ENCODE measurements around the gene USP5. TPM values are rescaled to one million over a fixed set of nuclear protein-coding genes. Genes with fewer than 3 reads are reported as not detected.

Gene USP5
- polyA plus RNA-seq, 1 donor (not counting 4 experiments of a cell fraction or from before 2014, with no cell fraction given): 58.3 TPM

- FAIRE-seq (no peak), DNase-seq (ENCODE audit: low read depth, low spot score) (no peak)
- Histone ChIP-seq H3K27ac (ENCODE audit: control insufficient read depth, insufficient read depth, low read length) (no peak overlapping the region), H3K9me1 (ENCODE audit: control insufficient read depth, extremely low read depth, insufficient read depth, low read length) (no peaks in the 10 kb centered on the region), H3K9me3 (ENCODE audit: control insufficient read depth, low read depth, low read length) (no peaks in the 10 kb centered on the region), H3K9ac (ENCODE audit: control insufficient read depth, extremely low read depth, insufficient read depth, low read length) (no peak overlapping the region), H4K20me1 (ENCODE audit: control insufficient read depth, extremely low read depth, insufficient read depth, low read length) (no peaks in the 10 kb centered on the region), H3K27me3 (ENCODE audit: control insufficient read depth, extremely low read depth, insufficient read depth, low read length) (no peaks in the 10 kb centered on the region), H2AFZ (ENCODE audit: control insufficient read depth, low read length) (no peak overlapping the region), H3K4me1 (ENCODE audit: control insufficient read depth, extremely low read depth, insufficient read depth, low read length) (no peaks in the 10 kb centered on the region), H3K36me3 (ENCODE audit: control insufficient read depth in 2 of 2, extremely low read depth in 1 of 2, insufficient read depth in 2 of 2, low read length in 2 of 2) (peaks cover 59 to 66% of the 10 kb centered on the region in 2 experiments), H3K4me3 (ENCODE audit: control insufficient read depth in 2 of 3, extremely low read depth in 1 of 3, insufficient read depth in 2 of 3, low read depth in 1 of 3, low read length in 3 of 3) (no peak overlapping the region), H3K4me2 (ENCODE audit: control insufficient read depth, extremely low read depth, insufficient read depth, low read depth, low read length) (no peak overlapping the region), H3K79me2 (ENCODE audit: control insufficient read depth, insufficient read depth, low read length) (peaks cover 7% of the 10 kb centered on the region)
- TF ChIP-seq, protein P1, sequence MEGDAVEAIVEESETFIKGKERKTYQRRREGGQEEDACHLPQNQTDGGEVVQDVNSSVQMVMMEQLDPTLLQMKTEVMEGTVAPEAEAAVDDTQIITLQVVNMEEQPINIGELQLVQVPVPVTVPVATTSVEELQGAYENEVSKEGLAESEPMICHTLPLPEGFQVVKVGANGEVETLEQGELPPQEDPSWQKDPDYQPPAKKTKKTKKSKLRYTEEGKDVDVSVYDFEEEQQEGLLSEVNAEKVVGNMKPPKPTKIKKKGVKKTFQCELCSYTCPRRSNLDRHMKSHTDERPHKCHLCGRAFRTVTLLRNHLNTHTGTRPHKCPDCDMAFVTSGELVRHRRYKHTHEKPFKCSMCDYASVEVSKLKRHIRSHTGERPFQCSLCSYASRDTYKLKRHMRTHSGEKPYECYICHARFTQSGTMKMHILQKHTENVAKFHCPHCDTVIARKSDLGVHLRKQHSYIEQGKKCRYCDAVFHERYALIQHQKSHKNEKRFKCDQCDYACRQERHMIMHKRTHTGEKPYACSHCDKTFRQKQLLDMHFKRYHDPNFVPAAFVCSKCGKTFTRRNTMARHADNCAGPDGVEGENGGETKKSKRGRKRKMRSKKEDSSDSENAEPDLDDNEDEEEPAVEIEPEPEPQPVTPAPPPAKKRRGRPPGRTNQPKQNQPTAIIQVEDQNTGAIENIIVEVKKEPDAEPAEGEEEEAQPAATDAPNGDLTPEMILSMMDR (optimal IDR thresholded peaks at IDR 0.05 in 1 of 3, IDR thresholded peaks at IDR 0.05 in 1 of 3, conservative IDR thresholded peaks at IDR 0.05 in 1 of 3; ENCODE audit: extremely low read depth in 1 of 3, insufficient read depth in 2 of 3, low read length in 3 of 3): no peak
- no peak for TF ChIP-seq EZH2 (IDR thresholded peaks at IDR 0.05; ENCODE audit: low read length)
- dilution Hi-C loops (cut with MboI; ENCODE audit: extremely low pct_ligation_motif_present, low sequenced_read_pairs): no loop called here
These were observed 8.2 kb downstream of the USP5 start for GRCh38 chr12:6860116-6860515.

DNA sequence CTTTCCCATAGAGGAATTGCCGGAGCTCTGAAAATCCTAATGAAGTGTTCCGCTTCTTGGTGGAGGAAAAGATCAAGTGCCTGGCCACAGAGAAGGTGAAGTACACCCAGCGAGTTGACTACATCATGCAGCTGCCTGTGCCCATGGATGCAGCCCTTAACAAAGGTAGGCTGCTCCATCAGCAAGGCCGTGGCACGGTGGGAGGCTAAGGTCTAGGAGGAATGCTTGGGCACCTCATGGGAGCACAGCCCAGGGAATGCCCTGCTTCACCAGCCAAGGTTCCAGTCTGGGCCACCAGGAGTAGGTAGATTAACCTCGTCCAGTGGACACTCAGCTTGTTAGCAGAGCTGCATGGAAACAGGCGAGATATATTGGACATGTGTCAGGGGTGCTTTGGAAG, 9.0 kb downstream of the USP5 start:
- Histone ChIP-seq H3K36me3 (ENCODE audit: control insufficient read depth in 2 of 2, extremely low read depth in 1 of 2, insufficient read depth in 2 of 2, low read length in 2 of 2) (peaks cover 61 to 65% of the 10 kb centered on the region in 2 experiments), H3K27me3 (ENCODE audit: control insufficient read depth, extremely low read depth, insufficient read depth, low read length) (no peaks in the 10 kb centered on the region), H3K4me1 (ENCODE audit: control insufficient read depth, extremely low read depth, insufficient read depth, low read length) (no peaks in the 10 kb centered on the region), H2AFZ (ENCODE audit: control insufficient read depth, low read length) (no peak overlapping the region), H3K4me3 (ENCODE audit: control insufficient read depth in 2 of 3, extremely low read depth in 1 of 3, insufficient read depth in 2 of 3, low read depth in 1 of 3, low read length in 3 of 3) (no peak overlapping the region), H4K20me1 (ENCODE audit: control insufficient read depth, extremely low read depth, insufficient read depth, low read length) (no peaks in the 10 kb centered on the region), H3K9ac (ENCODE audit: control insufficient read depth, extremely low read depth, insufficient read depth, low read length) (no peak overlapping the region), H3K27ac (ENCODE audit: control insufficient read depth, insufficient read depth, low read length) (no peak overlapping the region), H3K79me2 (ENCODE audit: control insufficient read depth, insufficient read depth, low read length) (no peaks in the 10 kb centered on the region), H3K9me1 (ENCODE audit: control insufficient read depth, extremely low read depth, insufficient read depth, low read length) (no peaks in the 10 kb centered on the region), H3K9me3 (ENCODE audit: control insufficient read depth, low read depth, low read length) (no peaks in the 10 kb centered on the region), H3K4me2 (ENCODE audit: control insufficient read depth, extremely low read depth, insufficient read depth, low read depth, low read length) (no peak overlapping the region)
- DNase-seq (ENCODE audit: low read depth, low spot score) (no peak), FAIRE-seq (no peak)
- TF ChIP-seq EZH2 (IDR thresholded peaks at IDR 0.05; ENCODE audit: low read length): no peak
- TF ChIP-seq, protein P1 (optimal IDR thresholded peaks at IDR 0.05 in 1 of 3, IDR thresholded peaks at IDR 0.05 in 1 of 3, conservative IDR thresholded peaks at IDR 0.05 in 1 of 3; ENCODE audit: extremely low read depth in 1 of 3, insufficient read depth in 2 of 3, low read length in 3 of 3): no peak
- dilution Hi-C loops (cut with MboI; ENCODE audit: extremely low pct_ligation_motif_present, low sequenced_read_pairs): no loop called here
